Activated T-cell treated with anti-CD3 and anti-CD28 coated beads, Interleukin-2, amount 50 U/mL, for 48 hours (primary cell): ENCODE results near the gene RENBP.
A peak's percentile ranks its signal among the peaks of the same experiment; 100 is the strongest.

ENCODE experiments used
- DNase-seq, 2 experiments: peaks; one replicate each; pipeline ENCODE4 v3.0.0-alpha.2; 2020

The RENBP gene

DNA sequence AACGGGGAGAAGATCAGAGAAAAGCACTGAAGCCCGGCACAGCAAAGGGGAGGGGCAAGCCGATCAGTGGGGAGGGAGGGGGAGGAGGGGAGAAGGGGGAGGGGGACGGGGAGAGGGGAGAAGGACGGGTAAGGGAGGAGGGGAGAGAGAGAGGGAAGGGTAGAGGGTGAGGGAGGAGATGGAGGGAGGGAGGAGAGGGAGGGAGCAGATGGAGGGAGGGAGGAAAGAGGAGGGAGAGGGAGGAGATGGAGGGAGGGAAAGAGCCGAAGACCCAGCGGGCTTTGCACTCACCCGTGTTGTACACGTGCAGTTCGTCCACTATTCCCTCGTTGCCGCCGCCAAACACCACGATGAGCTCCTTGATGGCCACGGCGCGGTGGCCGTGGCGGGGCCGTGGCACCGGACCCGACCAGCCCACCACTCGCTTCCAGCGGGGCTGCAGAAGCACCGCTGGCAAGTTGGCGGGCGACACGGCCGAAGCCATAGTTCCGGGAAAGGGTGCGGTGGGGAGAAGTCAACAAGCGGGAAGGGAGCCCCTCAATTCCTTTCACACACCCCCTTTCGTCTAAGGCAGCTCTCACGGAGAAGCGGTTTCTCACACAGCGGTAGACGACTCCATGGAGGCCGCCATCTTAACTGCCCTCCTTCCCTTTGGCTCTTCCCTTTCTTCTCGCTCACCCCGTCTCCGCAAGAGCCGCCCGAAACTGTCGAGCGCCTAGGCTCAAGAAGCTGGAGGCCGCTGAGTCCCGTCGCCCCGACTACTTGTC lies 26.1 kb upstream of the RENBP start:
- DNase-seq, result peak; percentile 47 to 53

DNA sequence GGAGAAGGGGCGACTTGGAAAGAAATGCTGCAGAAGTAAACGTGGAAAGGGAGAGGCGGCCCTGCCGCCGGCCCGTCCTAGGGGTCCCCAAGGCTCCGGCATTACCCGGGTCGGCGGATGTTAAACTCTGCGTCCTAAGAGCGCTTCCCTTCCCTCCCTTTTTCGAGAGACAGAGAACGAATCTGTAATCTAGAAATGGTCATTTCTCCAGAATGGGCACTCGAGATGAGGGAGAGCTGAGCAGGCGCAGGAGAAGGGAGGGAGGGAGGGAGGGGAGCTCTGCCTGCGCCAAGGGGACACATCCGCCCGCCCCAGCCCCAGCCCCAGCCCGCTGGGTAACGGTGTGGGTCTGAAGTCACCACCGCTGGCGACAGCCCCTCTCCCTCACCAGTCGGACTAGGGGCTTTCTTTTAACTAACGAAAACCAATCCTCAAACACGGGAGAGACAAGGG lies 25.5 kb upstream of the RENBP start:
- peak in 1 of 2 experiments; percentile 51 for DNase-seq

DNA sequence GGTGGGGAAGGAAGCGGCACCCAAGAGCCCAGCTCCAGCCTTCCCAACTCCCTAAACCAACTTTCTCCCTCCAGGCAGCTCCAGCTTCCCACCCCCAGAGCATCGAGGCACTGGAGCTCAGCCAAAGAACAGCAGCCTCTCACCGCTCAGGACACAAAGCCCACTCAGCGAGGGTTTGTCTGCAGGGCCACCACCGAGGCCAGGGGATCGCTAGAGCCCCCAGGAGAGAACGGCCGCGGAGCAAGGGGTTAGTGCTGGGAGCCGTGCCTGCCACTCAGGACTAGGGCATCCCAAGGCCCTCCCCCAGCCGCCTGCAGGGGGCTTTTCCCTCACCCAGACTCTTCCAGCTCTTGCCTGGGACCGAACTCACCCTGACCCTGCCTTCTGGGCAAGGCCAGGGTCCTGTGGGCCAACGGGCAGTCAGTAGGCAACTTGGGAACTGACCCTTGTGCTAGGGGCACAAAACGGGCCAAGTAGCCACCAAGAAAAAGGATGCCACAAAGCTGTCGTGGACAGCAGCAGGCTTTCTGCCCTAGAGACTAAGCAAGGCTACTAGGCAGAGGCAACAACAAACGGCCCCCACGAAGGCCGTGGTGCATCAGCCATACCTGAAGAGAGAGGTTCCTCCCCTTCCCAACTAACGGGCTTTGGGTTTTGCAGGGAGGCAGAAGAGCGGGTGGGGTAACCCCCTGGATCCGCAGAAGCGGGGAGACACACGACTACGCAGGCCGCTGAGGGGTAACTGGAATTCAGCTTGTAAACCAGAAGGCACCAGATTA lies 24.9 kb upstream of the RENBP start:
- no peak for DNase-seq

- DNase-seq, result no peak
Measured at GRCh38 chrX:153968754-153969124, 24.3 kb upstream of the RENBP start.

GRCh38 chrX:153968255-153968654 lies 23.8 kb upstream of the RENBP start:
- DNase-seq, result no peak

DNA sequence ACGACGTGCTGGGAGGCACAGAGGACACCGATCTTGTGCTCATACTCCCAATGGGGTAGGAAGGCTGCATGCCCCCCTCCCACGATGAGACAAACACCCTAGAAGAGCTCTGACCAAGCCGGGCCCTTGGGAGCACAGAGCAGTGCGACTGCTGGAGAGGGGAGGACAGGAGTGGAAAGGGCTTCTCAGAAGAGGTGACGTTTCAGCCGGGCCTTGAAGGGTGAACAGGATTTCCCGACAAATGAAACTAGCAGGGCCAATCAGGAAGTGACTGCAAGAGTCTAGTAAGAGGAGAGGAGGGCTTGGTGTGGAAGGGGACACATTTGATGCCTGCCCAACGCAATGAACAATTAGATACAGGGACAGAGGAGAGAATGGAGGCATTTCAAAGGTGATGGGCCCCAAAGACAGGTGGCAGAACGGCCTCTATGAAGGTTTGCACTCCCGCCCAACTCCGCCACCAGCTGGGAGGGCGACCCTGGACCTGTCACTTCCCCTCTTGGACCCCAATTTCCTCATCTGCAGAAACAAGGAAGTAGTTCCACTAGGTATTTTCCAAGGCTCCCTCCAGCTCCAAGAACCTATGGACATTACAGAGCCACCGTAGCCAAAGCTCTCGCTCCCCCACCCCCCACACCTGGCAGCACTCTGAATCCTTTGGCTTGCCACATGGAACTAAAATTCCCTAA lies 23.2 kb upstream of the RENBP start:
- DNase-seq, result peak in 1 of 2 experiments; percentile 43

GRCh38 chrX:153966841-153967535 lies 22.5 kb upstream of the RENBP start:
- peak; percentile 51 to 69 for DNase-seq

DNA sequence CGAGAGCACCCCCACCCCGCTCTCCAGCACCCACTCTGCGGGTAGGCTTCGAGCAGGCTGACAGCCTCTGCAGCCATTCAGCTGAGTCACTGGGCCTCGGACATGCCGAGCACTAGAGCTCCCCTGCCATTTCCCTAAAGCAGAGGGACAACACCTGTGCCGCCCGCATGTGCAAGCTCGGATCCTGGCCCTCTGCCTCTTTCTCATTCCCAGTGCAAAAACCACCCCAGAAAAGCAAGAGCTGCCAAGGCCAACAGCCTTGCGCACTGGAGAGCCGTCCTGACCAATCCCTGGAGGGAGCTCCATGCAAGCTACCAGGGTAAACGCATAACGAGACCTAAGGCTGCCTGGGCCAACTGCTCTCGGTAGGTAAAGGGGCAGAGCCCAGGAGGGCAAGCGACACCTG lies 21.8 kb upstream of the RENBP start:
- DNase-seq, result no peak

- no peak for DNase-seq
Measured at GRCh38 chrX:153965406-153965805, 21.0 kb upstream of the RENBP start.

- no peak for DNase-seq
Measured at GRCh38 chrX:153964105-153964504, 19.7 kb upstream of the RENBP start.

- DNase-seq, result no peak
Measured at GRCh38 chrX:153963546-153963945, 19.1 kb upstream of the RENBP start.

DNA sequence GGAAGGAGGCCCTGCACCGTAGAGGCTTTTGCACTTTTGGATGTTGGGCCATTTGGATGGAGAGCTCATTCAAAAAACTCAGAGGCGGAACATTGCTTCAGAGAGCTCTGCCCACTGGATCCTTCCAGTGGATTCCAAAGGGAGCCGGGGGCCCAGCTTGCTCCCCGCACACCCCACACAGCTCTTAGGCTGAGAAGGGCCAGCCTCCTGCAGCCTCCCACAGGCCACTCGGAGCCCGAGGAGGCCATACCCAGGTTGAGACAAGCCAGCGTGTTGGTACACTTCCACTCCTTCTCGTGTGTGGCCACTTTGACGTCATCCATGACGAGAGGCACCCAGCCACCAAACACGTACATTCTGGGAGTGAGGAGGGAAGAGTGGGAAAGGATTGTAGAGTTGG lies 16.8 kb upstream of the RENBP start:
- no peak for DNase-seq

DNA sequence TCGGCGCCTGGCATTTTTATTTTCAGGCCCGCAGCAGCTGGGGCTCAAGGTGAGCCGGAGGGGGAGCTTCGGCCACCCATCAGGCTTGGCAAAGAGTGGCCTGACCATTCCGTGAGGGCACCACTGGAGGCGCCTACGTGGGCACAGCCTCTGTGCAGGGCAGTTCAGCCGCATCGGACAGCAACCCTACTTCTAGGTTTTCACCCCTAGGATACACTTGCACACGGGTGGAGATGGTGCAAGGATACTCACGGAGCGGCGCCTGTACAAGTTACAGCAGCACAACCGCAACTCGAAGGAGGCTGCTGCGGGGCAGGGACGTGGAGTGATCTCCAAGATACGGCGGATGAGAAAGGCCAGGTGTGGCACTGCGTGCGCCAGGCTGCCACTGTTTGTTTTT lies 16.3 kb upstream of the RENBP start:
- no peak for DNase-seq

GRCh38 chrX:153960077-153960476 lies 15.6 kb upstream of the RENBP start:
- DNase-seq, result no peak

DNA sequence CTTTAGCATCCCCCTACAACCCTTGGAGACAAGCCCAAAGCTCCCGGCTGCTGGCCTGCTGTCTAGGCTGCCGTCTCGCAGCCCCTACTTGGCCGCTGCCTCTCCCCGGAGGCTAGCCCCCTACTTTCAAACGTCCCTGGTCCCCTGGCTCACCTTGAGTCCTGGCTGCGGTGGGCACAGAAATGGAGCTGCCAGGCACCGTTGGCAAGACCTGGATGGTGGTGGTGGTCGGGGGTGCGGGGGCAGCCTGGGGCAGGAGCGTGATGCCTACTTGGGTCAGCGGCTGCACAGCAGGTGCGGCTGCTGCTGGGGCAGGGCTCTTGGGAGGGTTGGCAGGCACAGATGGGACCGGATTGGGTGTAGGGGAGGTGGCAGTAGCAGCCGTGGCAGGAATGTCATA lies 15.2 kb upstream of the RENBP start:
- no peak for DNase-seq

DNA sequence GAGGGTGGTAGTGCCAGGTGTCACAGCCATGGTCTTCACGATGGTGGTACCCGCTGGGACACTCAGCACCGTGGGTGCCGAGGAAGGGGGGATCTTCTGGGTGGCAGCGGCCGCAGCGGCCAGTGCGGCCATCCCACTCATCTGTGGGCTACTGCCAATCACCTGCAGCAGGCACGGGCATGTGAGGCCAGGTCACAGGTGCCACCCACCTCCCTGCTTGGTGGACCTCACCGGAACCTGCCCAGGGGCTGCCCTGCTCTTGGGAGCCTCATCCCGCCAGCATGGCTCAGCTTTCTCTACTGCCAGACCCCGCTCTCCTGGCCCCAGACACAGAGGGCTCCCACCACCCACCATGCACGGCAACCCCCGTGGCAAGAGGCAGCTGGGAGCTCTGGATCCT lies 14.2 kb upstream of the RENBP start:
- no peak for DNase-seq

DNA sequence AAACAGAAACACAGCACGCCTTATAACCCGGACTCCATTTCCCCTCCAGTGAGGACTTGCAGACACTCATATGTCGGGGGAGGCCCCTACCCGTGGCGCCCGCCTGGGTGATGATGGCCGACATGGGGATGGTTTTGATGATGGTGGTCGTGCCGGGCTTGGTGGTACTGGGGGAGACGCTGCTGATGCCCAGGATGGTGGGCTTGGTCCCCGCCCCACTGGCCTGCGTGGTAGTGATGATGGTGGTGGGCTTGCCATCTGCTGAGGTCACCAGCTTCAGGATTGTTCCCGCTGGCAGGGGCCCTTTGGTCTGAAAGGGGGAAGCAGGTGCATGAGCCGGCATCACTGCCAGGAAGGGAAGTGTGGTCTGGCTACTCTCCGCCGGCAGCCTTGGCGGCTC lies 12.8 kb upstream of the RENBP start:
- DNase-seq, result no peak

DNA sequence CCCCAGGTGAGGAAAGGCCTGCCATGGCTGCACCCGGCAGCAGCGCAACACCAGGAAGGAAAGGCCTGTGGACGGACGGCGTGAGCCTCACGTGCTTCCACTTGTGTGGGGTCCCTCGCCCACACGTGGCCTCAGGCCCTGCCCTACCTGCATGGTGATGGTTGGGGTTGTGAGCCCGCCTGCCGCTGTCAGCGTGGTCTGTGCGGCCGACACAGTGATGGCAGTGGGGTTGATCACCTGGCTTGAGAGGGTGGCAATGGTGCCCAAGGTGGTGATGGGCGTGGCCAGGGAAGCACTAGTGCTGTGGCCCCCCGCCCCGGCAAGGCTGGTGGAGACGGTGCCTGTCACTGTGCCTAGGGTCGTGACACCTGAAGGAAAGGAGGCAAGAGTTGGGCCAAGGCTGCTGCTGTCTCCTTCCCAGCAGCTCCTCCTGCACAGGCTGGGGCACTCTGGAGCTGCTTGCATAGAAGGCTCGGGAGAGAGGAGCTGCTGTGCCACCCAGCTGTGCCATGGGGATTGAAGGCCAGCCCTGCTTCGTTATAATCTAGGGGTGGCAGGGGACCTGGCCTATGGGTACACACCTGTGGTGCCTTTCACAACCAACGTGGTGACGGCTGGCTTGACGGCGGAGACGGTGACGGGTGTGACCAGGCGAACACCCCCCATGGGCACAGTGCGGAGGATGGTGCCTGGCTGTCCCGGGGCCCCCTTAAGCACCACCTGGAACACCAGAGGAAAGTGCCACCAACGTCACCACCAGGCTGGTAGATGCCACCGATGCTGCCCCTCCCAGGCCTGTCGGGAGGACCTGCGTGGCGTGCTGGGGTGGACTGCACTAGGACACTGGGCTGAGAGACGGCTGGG lies 11.8 kb upstream of the RENBP start:
- no peak for DNase-seq

DNA sequence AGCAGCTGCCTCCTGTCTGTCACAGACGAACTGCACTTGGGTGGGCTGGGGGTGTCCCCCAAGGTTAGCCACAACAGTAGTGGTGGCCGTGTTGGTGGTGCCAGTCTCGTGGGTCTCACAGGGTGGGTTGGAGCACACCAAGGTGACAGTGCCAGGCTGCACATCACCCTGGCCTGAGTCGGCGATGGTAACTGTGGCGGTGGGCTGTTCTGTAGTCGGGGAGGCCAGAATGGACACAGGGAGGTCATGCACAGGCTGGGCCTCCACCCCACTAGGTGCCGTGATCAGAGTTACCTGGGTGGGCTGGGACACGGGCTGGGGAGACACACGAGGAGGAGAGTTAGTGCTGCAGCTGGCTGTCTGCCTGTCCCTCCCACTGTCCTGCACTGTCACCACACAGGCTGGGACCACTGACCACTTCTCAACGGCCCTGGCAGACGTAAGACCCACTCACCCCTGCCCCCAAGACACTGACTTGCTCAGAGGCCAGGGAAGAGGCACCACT lies 10.8 kb upstream of the RENBP start:
- DNase-seq, result no peak

DNA sequence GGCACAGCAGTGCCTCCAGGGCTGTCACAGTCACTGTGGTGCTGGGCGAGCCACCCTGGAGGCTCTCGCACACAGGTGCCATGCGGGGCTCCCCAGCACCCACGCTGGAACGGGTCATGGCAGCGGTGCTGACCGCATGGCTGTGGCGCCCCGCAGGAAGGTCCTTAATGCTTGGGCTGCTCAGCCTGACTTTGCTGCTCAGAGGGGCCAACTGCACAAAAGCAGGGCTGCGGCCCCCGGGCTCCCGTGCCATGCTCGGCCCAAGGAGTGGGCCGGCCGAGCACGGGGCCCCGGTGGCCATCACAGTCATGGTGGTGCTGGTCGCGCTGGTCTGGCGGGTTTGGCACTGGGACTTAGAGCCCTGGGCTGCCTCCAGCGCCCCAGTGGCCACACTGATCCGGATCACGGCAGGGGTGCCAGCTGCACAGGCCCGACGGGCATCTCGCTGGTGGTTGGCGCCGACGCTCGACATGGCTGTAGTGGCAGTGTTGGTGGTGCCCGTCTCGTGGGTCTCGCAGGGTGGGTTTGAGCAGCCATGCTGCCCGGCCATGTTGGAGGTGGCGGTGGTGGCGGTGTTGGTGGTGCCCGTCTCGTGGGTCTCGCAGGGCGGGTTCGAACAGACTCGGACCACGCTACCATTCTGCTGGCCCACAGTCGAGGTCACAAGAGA lies 10.2 kb upstream of the RENBP start:
- no peak for DNase-seq

DNA sequence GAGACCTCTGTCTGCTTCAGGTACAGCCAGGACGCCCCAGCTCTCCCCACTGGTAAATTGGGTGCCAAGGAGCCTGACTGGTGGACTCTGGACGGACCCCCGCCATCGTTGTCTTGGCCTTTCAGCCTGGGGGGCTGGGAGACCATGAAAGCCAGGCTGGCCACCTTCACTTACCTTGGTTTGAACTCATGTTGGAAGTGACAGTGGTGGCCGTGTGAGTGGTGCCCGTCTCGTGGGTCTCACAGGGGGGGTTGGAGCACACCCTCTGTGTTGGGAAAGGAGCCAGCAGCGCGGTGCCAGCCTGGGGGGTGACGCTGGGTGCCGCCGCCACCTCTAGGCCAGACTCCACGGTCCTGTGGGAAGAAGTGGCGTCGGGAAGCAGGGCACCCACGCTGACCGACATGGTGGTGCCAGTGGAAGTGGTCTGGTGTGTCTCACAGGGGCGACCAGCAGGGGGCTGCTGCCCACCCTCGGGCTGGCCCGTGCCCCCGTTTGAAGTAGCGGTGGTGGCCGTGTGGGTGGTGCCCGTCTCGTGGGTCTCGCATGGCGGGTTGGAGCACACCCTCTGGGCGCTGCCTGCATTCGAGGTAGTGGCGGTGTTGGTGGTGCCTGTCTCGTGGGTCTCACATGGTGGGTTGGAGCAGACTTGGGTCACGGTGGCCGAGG lies 9.6 kb upstream of the RENBP start:
- DNase-seq, result no peak
